Testis (tissue), 2 donors: Measurements from ENCODE around the gene PIBF1.

Experiments used
- CTCF ChIP-seq, 3 experiments: fragments of 450-650 bp in 2 of 3; fragments of 200-600 bp in 1 of 3; sonication (generic) in 1 of 3; IDR thresholded peaks; one replicate each; pipeline ENCODE4 v1.5.1; 2016 to 2019; ENCODE audit warnings: antibody characterized with exemption in 3 of 3, mild to moderate bottlenecking in 2 of 3, moderate library complexity in 1 of 3
- POLR2A ChIP-seq: fragments of 450-650 bp; IDR thresholded peaks from one replicate; pipeline ENCODE4 v1.6.1; 2017; ENCODE audit warnings: antibody characterized with exemption, mild to moderate bottlenecking, moderate library complexity

- TF ChIP-seq CTCF (IDR thresholded peaks at IDR 0.05) (no peak), POLR2A (no peak)
Observed at GRCh38 chr13:73060251-73061160, 278.6 kb downstream of the PIBF1 start.
